SK-N-MC (cell line): ENCODE data around the gene FGF14.

ENCODE experiments used
- EZH2 ChIP-seq: fragments of 200-600 bp; sonication (generic); IDR thresholded peaks from one replicate; pipeline ENCODE4 v1.6.1; 2017; ENCODE audit warnings: antibody characterized with exemption
- FOXP2 ChIP-seq: optimal IDR thresholded peaks from 2 replicates; pipeline ENCODE3; 2011; ENCODE audit warnings: mild to moderate bottlenecking, moderate library complexity; ENCODE audit not compliant: insufficient read depth; ENCODE audit errors: extremely low read length, control extremely low read depth
- POLR2AphosphoS5 ChIP-seq: IDR thresholded peaks from 2 replicates; pipeline ENCODE4 v1.6.1; 2012; ENCODE audit warnings: mild to moderate bottlenecking, low read depth, low read length, borderline replicate concordance

- no peak for TF ChIP-seq EZH2
- no peak for TF ChIP-seq FOXP2
- TF ChIP-seq POLR2AphosphoS5 = no peak
Measured at GRCh38 chr13:101779147-101779546, 622.7 kb downstream of the FGF14 start.
